Measurements from ENCODE around the gene GPRASP2.

GPRASP2 gene

DNA sequence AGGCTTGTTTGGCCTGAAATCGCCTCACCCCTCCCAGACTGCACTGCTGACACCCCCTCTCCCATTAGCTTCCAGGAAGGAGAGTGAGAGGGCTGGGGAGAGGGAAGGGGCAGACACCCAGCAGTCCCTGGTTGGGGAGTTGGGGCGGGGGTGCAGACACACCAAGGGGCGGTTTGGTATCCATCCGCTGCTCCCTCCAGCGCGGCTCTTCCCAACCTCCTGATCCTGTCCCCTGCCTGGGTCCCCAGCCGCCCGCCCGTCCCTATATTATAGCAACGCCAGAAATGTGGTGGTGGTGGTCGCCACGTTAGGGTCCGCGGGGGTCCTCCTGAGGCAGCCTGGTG lies 33.2 kb downstream of the GPRASP2 start:
- DNase-seq (ENCODE audit: low read depth): no peak

DNA sequence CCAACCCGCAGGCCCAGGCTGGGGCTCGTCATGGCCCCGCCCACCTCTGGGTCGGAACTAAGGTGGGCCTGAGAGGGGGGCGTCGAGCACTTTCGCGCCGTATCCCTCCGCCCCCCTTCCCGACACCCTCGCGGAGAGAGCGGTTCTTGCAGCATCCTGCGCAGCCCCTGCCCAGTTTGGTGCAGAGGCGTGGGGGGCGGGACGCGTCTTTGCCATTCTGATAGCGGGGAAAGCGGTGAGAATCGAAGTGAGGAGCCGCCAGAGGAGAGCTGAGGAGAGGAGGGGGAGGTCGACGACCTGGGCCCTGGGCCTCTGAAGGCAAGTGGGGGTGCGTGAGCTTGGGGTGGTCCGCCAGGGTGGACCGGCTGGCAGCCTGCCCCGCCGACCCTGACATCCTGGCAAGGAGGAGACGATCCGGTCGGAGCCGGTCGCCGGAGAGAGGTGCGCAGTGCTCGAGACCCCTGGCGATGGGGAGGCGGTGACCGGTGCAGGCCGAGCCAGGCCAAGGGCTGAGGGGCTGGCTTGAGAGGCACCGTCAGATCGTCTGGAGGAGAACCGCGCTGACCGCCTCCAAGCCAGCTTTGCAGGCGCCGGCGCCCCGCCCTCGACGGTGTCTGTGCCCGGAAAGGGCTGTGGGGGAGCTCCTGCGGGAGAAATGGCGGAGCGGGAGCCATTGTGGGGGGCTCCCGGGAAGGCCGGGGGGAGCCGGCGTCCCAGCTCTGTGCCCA lies 33.8 kb downstream of the GPRASP2 start:
- DNase-seq (ENCODE audit: low read depth): peak; percentile 2

DNA sequence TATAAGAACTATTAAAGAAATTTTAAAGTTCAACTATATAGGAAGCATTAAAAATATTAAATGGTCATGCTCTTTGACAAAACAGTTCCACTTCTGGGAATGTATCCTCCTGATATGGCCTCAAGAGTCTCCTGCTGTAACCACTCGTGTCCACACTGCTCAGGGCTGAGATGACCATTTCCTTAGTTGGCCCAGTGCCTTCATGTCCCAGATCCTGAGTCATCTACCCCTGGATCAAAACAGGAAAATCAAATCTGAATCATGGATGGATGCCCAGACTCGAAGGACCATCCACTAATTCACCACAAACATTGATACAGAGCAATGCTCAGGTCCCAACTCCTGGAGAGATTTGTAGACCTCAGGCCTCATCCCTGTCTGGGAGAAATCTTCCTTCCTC lies 53.0 kb downstream of the GPRASP2 start:
- DNase-seq (ENCODE audit: low read depth): peak; percentile 74

DNA sequence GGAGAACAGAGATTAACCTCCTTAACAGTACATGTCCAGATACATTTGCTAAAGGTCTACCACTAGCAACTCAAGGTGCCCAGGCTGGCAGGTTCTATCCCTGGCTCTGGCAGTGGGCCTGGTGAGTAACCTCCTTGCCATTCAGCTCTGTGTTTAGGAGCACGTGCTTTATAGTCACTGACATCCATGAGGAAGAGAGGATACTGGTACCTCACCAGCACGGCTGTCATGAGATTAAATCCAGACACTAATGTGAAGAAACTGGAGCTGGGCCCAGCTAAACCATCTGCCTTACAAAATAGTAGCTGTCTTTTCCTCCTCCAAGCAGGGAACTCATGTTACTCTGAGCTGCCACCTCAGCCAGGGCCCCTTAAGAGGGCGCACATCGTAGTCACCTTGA lies 53.6 kb downstream of the GPRASP2 start:
- DNase-seq (ENCODE audit: low read depth): peak; percentile 74

DNA sequence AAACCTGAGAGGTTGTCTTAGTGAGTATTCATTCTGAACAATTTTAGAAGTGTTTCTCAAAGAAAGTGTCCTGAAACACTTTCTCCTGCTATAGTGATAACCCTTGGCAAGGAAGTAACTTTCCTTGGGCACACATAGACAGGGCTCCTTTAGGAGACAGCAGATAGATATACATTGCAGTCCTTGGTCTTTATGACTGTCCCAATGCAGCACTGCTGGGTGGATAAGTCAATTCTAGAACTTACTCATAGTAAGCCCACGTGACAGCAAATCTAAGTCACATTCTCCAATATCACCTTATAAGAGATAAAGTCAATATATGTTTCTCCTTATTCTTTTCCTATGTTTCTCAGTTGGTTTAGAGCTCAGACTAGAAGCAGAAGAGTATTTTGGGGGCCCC lies 55.0 kb downstream of the GPRASP2 start:
- no peak for DNase-seq (ENCODE audit: low read depth)

Measured in fibroblast of gingiva (primary cell).